ENCODE data around the gene PRSS27.

PRSS27 gene

DNA sequence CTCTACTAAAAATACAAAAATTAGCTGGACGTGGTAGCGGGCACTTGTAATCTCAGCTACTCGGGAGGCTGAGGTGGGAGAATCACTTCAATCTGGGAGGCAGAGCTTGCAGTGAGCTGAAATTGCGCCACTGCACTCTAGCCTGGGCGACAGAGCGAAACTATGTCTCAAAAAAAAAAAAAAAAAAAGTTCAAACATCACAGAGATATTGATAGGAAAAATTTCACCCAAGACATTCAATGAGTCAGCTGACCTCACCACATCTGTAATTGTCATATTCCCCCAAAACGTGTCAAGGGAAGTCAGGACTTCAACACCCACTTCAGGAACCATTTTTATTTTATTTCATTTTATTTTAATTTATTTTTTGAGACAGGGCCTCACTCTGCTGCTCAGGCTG lies 8.0 kb upstream of the PRSS27 start:
- no peaks in the 10 kb centered on the region for H3K9me3 ChIP-seq (ENCODE audit: control insufficient read depth, insufficient read depth, low read depth, low read length)
- H3K27ac ChIP-seq (ENCODE audit: extremely low read depth, low read depth, low read length), result no peak overlapping the region
- H3K4me1 ChIP-seq (ENCODE audit: control insufficient read depth, insufficient read depth, low read length), result no peaks in the 10 kb centered on the region
- ChIA-PET POLR2A (no interaction called here), CTCF (no interaction called here)
- no peak for TF ChIP-seq ZIC2 (tag by site-specific recombination; IDR thresholded peaks at IDR 0.05)
- no peak for TF ChIP-seq IKZF3 (tag by site-specific recombination; IDR thresholded peaks at IDR 0.05)
- TF ChIP-seq, protein P1, sequence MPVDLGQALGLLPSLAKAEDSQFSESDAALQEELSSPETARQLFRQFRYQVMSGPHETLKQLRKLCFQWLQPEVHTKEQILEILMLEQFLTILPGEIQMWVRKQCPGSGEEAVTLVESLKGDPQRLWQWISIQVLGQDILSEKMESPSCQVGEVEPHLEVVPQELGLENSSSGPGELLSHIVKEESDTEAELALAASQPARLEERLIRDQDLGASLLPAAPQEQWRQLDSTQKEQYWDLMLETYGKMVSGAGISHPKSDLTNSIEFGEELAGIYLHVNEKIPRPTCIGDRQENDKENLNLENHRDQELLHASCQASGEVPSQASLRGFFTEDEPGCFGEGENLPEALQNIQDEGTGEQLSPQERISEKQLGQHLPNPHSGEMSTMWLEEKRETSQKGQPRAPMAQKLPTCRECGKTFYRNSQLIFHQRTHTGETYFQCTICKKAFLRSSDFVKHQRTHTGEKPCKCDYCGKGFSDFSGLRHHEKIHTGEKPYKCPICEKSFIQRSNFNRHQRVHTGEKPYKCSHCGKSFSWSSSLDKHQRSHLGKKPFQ (tag by site-specific recombination; IDR thresholded peaks at IDR 0.05), result no peak
- TF ChIP-seq ZNF391 (tag by site-specific recombination; IDR thresholded peaks at IDR 0.05; ENCODE audit: borderline replicate concordance, low read depth), result no peak
- TF ChIP-seq SP3 (tag by site-specific recombination; IDR thresholded peaks at IDR 0.05), result no peak
- TF ChIP-seq OSR2 (tag by site-specific recombination; IDR thresholded peaks at IDR 0.05), result no peak
- TF ChIP-seq, protein P2, sequence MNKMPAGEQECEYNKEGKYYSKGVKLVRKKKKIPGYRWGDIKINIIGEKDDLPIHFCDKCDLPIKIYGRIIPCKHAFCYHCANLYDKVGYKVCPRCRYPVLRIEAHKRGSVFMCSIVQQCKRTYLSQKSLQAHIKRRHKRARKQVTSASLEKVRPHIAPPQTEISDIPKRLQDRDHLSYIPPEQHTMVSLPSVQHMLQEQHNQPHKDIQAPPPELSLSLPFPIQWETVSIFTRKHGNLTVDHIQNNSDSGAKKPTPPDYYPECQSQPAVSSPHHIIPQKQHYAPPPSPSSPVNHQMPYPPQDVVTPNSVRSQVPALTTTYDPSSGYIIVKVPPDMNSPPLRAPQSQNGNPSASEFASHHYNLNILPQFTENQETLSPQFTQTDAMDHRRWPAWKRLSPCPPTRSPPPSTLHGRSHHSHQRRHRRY (tag by site-specific recombination; IDR thresholded peaks at IDR 0.05), result no peak
- TF ChIP-seq ZNF473 (tag by site-specific recombination; IDR thresholded peaks at IDR 0.05), result no peak
- no peak for TF ChIP-seq ZNF341 (tag by site-specific recombination; IDR thresholded peaks at IDR 0.05; ENCODE audit: low read depth)
- TF ChIP-seq GLI4 (tag by site-specific recombination; IDR thresholded peaks at IDR 0.05), result no peak
- TF ChIP-seq ZNF202 (tag by site-specific recombination; IDR thresholded peaks at IDR 0.05; ENCODE audit: borderline replicate concordance), result no peak
- TF ChIP-seq ZNF140 (tag by site-specific recombination; IDR thresholded peaks at IDR 0.05), result no peak
- no peak for TF ChIP-seq SETDB1 (IDR thresholded peaks at IDR 0.05; ENCODE audit: insufficient read length, low read length)
- TF ChIP-seq ZNF24 (tag by site-specific recombination; IDR thresholded peaks at IDR 0.05), result no peak
- no peak for TF ChIP-seq BCL11A (tag by site-specific recombination; IDR thresholded peaks at IDR 0.05; ENCODE audit: low read depth)
- H3K4me3 ChIP-seq (ENCODE audit: low read depth, low read length), result no peak overlapping the region
- H3K36me3 ChIP-seq (ENCODE audit: control insufficient read depth in 2 of 2, insufficient read depth in 1 of 2, low read length in 2 of 2), result no peaks in the 10 kb centered on the region

DNA sequence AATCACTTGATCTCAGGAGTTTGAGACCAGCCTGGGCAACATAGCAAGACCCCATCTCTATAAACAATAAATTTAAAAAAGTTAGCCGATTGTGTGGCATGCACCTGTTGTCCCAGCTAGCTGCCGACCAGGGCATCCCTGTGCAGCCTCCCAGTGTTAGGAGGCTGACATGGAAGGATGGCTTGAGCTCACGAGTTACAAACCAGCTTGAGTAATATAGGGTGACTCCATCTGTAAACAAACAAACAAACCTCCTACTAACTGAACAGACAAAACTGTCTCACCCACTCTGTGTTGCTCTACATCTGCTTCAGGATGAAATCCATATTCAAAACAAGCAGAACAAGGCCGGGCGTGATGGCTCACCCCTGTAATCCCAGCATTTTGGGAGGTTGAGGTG lies 6.9 kb upstream of the PRSS27 start:
- Histone ChIP-seq H3K36me3 (ENCODE audit: control insufficient read depth in 2 of 2, insufficient read depth in 1 of 2, low read length in 2 of 2) (no peaks in the 10 kb centered on the region), H3K4me3 (ENCODE audit: low read depth, low read length) (no peak overlapping the region), H3K4me1 (ENCODE audit: control insufficient read depth, insufficient read depth, low read length) (no peaks in the 10 kb centered on the region), H3K9me3 (ENCODE audit: control insufficient read depth, insufficient read depth, low read depth, low read length) (no peaks in the 10 kb centered on the region), H3K27ac (ENCODE audit: extremely low read depth, low read depth, low read length) (no peak overlapping the region)
- CTCF ChIA-PET, result interaction anchor here (0.8 kb wide), 1 partner anchor 199 kb away, joined by 3 read pairs; no protein-coding TSS in a partner anchor
- TF ChIP-seq ZFHX2 (tag by site-specific recombination; conservative IDR thresholded peaks at IDR 0.05) (peak; percentile 39), ZNF48 (tag by site-specific recombination; IDR thresholded peaks at IDR 0.05) (no peak)
- POLR2A ChIA-PET, result no interaction called here

DNA sequence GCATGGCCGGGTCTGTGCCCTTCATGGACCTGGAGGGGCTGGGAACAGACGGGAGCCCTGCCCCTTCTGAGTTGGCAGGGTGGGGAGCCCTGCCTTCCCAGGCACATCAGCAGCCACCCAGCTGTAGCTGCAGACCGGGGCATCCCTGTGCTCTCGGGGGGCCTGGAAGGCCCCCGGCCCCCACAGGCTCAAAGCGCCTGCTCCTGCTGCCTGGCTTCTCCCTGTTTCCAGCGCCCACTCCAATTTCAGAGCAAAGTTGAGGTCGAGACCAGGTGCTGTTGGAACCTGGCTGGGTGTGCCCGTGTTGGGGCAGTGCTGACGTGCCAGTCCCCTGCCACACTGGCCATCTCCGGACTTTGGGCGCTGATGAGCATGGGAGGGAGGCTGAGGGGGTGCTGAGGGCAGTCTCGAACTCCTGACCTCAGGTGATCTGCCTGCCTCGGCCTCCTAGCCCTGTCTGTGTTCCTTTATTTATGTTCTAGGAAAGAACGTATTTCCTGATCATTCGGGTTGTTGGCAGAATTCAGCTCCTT lies 4.9 kb upstream of the PRSS27 start:
- ChIA-PET CTCF (interaction anchor here (0.5 to 1.0 kb wide), 3 partner anchors 55 to 144 kb away, joined by 3 to 5 read pairs (median 4); no protein-coding TSS in a partner anchor), POLR2A (interaction anchor here (0.6 kb wide), 1 partner anchor 16 kb away, joined by 4 read pairs; no protein-coding TSS in a partner anchor)
- Histone ChIP-seq H3K4me3 (ENCODE audit: low read depth, low read length) (no peak overlapping the region), H3K9me3 (ENCODE audit: control insufficient read depth, insufficient read depth, low read depth, low read length) (no peaks in the 10 kb centered on the region), H3K27ac (ENCODE audit: extremely low read depth, low read depth, low read length) (no peak overlapping the region), H3K36me3 (ENCODE audit: control insufficient read depth in 2 of 2, insufficient read depth in 1 of 2, low read length in 2 of 2) (no peaks in the 10 kb centered on the region), H3K4me1 (ENCODE audit: control insufficient read depth, insufficient read depth, low read length) (no peaks in the 10 kb centered on the region)
- TF ChIP-seq ZNF169 (tag by site-specific recombination; IDR thresholded peaks at IDR 0.05) (no peak), KLF7 (tag by site-specific recombination; IDR thresholded peaks at IDR 0.05; ENCODE audit: borderline replicate concordance) (no peak), ZNF510 (tag by site-specific recombination; IDR thresholded peaks at IDR 0.05; ENCODE audit: insufficient replicate concordance) (no peak), ZNF677 (tag by site-specific recombination; IDR thresholded peaks at IDR 0.05) (no peak), KLF8 (tag by site-specific recombination; IDR thresholded peaks at IDR 0.05) (no peak), ZNF473 (tag by site-specific recombination; IDR thresholded peaks at IDR 0.05) (no peak), TCF7L2 (IDR thresholded peaks at IDR 0.05; ENCODE audit: borderline replicate concordance, low read depth, low read length) (no peak), ZNF791 (tag by site-specific recombination; IDR thresholded peaks at IDR 0.05) (no peak), ZNF596 (tag by site-specific recombination; IDR thresholded peaks at IDR 0.05) (no peak), ZNF558 (tag by site-specific recombination; IDR thresholded peaks at IDR 0.05) (no peak)
- TF ChIP-seq, protein P3, sequence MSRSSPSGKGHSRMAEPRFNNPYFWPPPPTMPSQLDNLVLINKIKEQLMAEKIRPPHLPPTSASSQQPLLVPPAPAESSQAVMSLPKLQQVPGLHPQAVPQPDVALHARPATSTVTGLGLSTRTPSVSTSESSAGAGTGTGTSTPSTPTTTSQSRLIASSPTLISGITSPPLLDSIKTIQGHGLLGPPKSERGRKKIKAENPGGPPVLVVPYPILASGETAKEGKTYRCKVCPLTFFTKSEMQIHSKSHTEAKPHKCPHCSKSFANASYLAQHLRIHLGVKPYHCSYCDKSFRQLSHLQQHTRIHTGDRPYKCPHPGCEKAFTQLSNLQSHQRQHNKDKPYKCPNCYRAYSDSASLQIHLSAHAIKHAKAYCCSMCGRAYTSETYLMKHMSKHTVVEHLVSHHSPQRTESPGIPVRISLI (tag by site-specific recombination; IDR thresholded peaks at IDR 0.05), result no peak
- TF ChIP-seq, protein P4, sequence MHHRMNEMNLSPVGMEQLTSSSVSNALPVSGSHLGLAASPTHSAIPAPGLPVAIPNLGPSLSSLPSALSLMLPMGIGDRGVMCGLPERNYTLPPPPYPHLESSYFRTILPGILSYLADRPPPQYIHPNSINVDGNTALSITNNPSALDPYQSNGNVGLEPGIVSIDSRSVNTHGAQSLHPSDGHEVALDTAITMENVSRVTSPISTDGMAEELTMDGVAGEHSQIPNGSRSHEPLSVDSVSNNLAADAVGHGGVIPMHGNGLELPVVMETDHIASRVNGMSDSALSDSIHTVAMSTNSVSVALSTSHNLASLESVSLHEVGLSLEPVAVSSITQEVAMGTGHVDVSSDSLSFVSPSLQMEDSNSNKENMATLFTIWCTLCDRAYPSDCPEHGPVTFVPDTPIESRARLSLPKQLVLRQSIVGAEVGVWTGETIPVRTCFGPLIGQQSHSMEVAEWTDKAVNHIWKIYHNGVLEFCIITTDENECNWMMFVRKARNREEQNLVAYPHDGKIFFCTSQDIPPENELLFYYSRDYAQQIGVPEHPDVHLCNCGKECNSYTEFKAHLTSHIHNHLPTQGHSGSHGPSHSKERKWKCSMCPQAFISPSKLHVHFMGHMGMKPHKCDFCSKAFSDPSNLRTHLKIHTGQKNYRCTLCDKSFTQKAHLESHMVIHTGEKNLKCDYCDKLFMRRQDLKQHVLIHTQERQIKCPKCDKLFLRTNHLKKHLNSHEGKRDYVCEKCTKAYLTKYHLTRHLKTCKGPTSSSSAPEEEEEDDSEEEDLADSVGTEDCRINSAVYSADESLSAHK (tag by site-specific recombination; IDR thresholded peaks at IDR 0.05), result no peak
